ENCODE data around the gene TRPM3. TPM values are rescaled to one million over a fixed set of nuclear protein-coding genes. Genes with fewer than 3 reads are reported as not detected.

The TRPM3 gene
- total RNA-seq, 1 donor from 2014 or later = 0.38 TPM

- ATAC-seq (no peak), DNase-seq (ENCODE audit: low spot score) (no peak)
Observed at GRCh38 chr9:70951749-70952727, 169.4 kb downstream of the TRPM3 start.

GRCh38 chr9:70950270-70950669 is 171.2 kb downstream of the TRPM3 start:
- DNase-seq (ENCODE audit: low spot score) (no peak), ATAC-seq (no peak)

- no peak for ATAC-seq
- DNase-seq (ENCODE audit: low spot score) = no peak
Observed at GRCh38 chr9:70949239-70949638, 172.2 kb downstream of the TRPM3 start.

- no peak for ATAC-seq
- DNase-seq (ENCODE audit: low spot score) = no peak
Observed at GRCh38 chr9:70948744-70949143, 172.7 kb downstream of the TRPM3 start.

- ATAC-seq (no peak), DNase-seq (ENCODE audit: low spot score) (no peak)
Observed at GRCh38 chr9:70947511-70947910, 173.9 kb downstream of the TRPM3 start.

- ATAC-seq (no peak), DNase-seq (ENCODE audit: low spot score) (no peak)
Observed at GRCh38 chr9:70947086-70947485, 174.3 kb downstream of the TRPM3 start.

- DNase-seq (ENCODE audit: low spot score) (no peak), ATAC-seq (no peak)
Observed at GRCh38 chr9:70945301-70945700, 176.1 kb downstream of the TRPM3 start.

GRCh38 chr9:70941191-70941590 is 180.2 kb downstream of the TRPM3 start:
- no peak for DNase-seq (ENCODE audit: low spot score)
- no peak for ATAC-seq

- DNase-seq (ENCODE audit: low spot score) (no peak), ATAC-seq (no peak)
Observed at GRCh38 chr9:70940605-70941004, 180.8 kb downstream of the TRPM3 start.

- DNase-seq (ENCODE audit: low spot score) (no peak), ATAC-seq (no peak)
Observed at GRCh38 chr9:70936536-70936935, 184.9 kb downstream of the TRPM3 start.

- no peak for DNase-seq (ENCODE audit: low spot score)
- ATAC-seq = no peak
Observed at GRCh38 chr9:70935856-70936255, 185.6 kb downstream of the TRPM3 start.

GRCh38 chr9:70934642-70935041 is 186.8 kb downstream of the TRPM3 start:
- ATAC-seq (no peak), DNase-seq (ENCODE audit: low spot score) (no peak)

- ATAC-seq (no peak), DNase-seq (ENCODE audit: low spot score) (no peak)
Observed at GRCh38 chr9:70933321-70933720, 188.1 kb downstream of the TRPM3 start.

- DNase-seq (ENCODE audit: low spot score) (no peak), ATAC-seq (no peak)
Observed at GRCh38 chr9:70932097-70932496, 189.3 kb downstream of the TRPM3 start.

- ATAC-seq (no peak), DNase-seq (ENCODE audit: low spot score) (no peak)
Observed at GRCh38 chr9:70927530-70927929, 193.9 kb downstream of the TRPM3 start.

GRCh38 chr9:70924895-70925547 is 196.4 kb downstream of the TRPM3 start:
- DNase-seq (ENCODE audit: low spot score) (peak; percentile 55), ATAC-seq (peak; percentile 100)

GRCh38 chr9:70924380-70924779 is 197.0 kb downstream of the TRPM3 start:
- ATAC-seq = no peak
- no peak for DNase-seq (ENCODE audit: low spot score)

GRCh38 chr9:70923961-70924360 is 197.5 kb downstream of the TRPM3 start:
- ATAC-seq = no peak
- DNase-seq (ENCODE audit: low spot score) = no peak

GRCh38 chr9:70921136-70921535 is 200.3 kb downstream of the TRPM3 start:
- ATAC-seq (no peak), DNase-seq (ENCODE audit: low spot score) (no peak)

- DNase-seq (ENCODE audit: low spot score) = no peak
- ATAC-seq = no peak
Observed at GRCh38 chr9:70917277-70917676, 204.1 kb downstream of the TRPM3 start.

GRCh38 chr9:70911791-70912190 is 209.6 kb downstream of the TRPM3 start:
- DNase-seq (ENCODE audit: low spot score) (no peak), ATAC-seq (no peak)

GRCh38 chr9:70910598-70910997 is 210.8 kb downstream of the TRPM3 start:
- ATAC-seq = no peak

More at GRCh38 chr9:70910598-70910997, 210.8 kb downstream of the TRPM3 start:
- no peak for DNase-seq (ENCODE audit: low spot score)

Measured in left lobe of liver (tissue), 2 donors.